Frontal cortex (tissue), 4 donors: Measurements from ENCODE around the gene MAPK11. TPM values are rescaled to one million over a fixed set of nuclear protein-coding genes. Genes with fewer than 3 reads are reported as not detected.

ENCODE experiments used
- DNase-seq, 2 donors: peaks; one replicate each; pipeline ENCODE4 v3.0.0; 2012; ENCODE audit warnings: low spot score in 2 of 2
- FAIRE-seq: peaks from 2 replicates; lab custom pipeline; 2012; peaks lifted over from hg19 to GRCh38; lab: Jason Lieb, UNC
- total RNA-seq: library from RNA; depleted of rRNA; stranded (reverse); fragments of >200 nt; gene quantifications from one replicate; pipeline ENCODE4 v1.2.3, GENCODE V29; 2014
- donor health status: control.
- donor health status: control.
- donor health status: control.

The MAPK11 gene
- total RNA-seq, 1 donor from 2014 or later = 16.3 TPM

DNA sequence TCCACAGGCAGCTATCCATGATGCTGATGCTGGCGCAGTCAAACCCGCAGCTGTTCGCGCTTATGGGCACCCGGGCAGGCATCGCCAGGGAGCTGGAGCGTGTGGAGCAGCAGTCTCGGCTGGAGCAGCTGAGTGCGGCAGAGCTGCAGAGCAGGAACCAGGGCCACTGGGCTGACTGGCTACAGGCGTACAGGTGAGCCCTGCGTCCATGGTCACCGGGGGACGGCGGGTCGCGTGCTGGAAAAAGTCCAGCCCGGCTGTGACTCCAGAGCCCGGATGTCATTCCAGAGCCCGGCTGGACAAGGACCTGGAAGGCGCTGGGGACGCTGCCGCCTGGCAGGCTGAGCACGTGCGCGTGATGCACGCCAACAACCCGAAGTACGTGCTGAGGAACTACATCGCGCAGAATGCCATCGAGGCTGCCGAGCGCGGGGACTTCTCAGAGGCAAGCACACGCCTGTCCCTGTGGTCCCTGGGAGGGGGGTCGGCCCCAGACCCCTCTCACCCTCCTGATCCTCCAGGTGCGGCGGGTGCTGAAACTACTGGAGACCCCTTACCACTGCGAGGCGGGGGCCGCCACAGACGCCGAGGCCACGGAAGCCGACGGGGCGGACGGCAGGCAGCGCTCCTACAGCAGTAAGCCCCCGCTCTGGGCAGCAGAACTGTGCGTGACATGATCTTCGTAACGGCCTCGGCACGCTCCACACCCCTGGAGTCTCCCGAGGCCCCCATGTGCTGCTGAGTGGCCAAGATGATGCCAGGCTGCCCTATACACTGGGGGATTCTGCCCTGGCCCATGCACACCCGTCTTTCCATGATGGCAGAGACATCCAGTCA lies 53.3 kb downstream of the MAPK11 start:
- FAIRE-seq (no peak), DNase-seq (no peak)

DNA sequence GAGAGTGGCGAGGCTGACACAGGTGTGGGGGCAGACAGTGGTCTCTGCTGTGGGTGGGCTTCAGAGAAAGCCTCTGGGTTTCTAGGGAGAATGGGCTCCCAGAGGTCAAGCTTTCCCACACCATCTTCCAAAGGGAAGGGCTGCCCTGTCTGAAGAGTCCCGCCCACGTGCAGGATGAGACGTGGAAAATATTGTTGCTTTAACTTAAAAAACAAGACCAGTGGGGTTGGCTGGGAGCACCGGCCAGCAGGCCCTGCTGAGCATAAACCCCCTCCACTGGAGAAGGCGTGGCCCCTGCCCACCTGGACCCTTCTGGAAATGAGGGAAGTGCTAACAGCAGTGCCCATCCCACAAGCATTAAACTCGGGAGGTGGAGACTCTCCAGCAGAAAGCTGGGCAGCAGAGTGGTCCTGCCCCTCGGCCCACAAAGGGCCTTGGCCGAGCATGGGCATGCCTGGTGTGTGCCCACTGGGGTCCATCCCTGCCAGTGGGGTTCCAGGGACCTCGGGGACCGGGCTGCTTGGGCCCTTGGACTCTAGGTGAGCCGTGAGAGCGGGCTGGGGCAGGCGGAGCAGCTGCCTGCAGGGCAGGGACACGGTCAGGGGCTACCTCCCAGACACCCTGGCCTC lies 54.0 kb downstream of the MAPK11 start:
- no peak for DNase-seq
- FAIRE-seq = no peak

DNA sequence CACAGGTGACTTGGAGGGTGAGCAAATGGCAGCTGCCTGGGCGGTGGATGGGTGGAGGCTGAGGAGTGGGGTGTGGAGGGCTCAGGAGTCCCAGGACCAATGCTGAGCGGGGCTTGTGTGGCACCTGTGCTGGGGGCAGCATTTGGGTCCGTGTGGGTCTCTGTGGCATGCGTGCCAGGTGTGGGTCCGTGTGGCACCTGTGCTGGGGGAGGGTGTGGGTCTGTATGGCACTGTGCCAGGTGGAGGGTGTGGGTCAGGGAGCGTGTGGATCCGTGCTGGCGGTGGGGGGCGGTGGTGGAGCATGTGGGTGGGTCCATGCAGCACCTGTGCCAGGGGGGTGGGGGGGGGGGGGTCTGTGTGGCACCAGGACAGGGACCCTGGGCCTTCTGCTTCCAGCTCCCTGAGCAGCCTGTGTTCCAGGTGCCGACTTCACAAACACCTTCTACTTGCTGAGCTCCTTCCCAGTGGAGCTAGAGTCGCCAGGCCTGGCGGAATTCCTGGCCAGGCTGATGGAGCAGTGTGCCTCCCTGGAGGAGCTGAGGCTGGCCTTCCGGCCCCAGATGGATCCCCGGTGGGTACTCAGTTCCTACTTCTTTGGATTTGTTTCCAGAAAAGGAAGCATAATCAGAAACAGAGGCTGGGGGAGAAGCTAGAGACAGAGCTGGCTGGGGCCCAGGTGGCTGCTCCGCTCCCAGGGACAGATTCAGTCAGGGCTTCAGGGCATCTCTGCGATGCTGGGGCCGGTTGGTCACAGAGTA lies 54.7 kb downstream of the MAPK11 start:
- FAIRE-seq = no peak

More for the DNA sequence above, 54.7 kb downstream of the MAPK11 start:
- no peak for DNase-seq

Other genes starting within 250 kb of the MAPK11 start
- gene TTLL8, start 212.1 kb downstream of the MAPK11 start, total RNA-seq = not detected
- 17.9 TPM for gene MLC1, start 185.0 kb downstream of the MAPK11 start, total RNA-seq
- gene MOV10L1, start 180.4 kb downstream of the MAPK11 start, total RNA-seq = 3.3 TPM
- 2.0 TPM for gene PANX2, start 99.6 kb downstream of the MAPK11 start, total RNA-seq
- 4.9 TPM for gene TRABD, start 84.5 kb downstream of the MAPK11 start, total RNA-seq
- 6.1 TPM for gene SELENOO, start 69.4 kb downstream of the MAPK11 start, total RNA-seq
- gene TUBGCP6, start 25.4 kb downstream of the MAPK11 start, total RNA-seq = 29.3 TPM
- 16.7 TPM for gene HDAC10, start 19.1 kb downstream of the MAPK11 start, total RNA-seq
- gene MAPK12, start 8.7 kb downstream of the MAPK11 start, total RNA-seq = 11.4 TPM
- 44.4 TPM for gene PLXNB2, start 37.3 kb upstream of the MAPK11 start, total RNA-seq
- gene DENND6B, start 56.6 kb upstream of the MAPK11 start, total RNA-seq = 19.6 TPM
- gene PPP6R2, start 72.9 kb upstream of the MAPK11 start, total RNA-seq = 62.4 TPM
- 89.3 TPM for gene SBF1, start 204.7 kb upstream of the MAPK11 start, total RNA-seq
- gene ADM2, start 211.2 kb upstream of the MAPK11 start, total RNA-seq = not detected
- gene MIOX, start 216.5 kb upstream of the MAPK11 start, total RNA-seq = not detected
- 11.8 TPM for gene LMF2, start 237.3 kb upstream of the MAPK11 start, total RNA-seq
- 42.4 TPM for gene NCAPH2, start 237.8 kb upstream of the MAPK11 start, total RNA-seq